Measurements from ENCODE around the gene SLC6A4. TPM values are rescaled to one million over a fixed set of nuclear protein-coding genes. Genes with fewer than 3 reads are reported as not detected.

The SLC6A4 gene
- total RNA-seq, 1 experiment from 2014 or later: 0.02 TPM

DNA sequence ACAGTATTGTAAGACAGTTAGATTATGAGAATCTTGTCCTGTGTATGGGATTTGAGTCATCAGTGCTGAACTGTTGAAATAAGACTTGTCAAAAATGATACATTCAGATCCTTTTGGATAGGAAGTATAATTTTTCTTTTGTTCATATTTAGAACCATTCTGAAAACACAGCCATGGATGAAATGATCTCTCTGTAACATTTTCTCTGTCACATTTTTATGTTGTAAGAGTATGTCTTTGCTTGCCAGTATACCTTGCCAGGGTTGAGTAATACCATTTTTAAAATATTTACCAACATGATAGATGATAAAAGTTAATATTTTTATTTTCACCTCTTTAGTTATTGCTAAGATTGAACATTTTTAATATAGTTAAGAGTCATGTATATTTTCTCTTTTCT lies 73.9 kb downstream of the SLC6A4 start:
- TF ChIP-seq, protein P1, sequence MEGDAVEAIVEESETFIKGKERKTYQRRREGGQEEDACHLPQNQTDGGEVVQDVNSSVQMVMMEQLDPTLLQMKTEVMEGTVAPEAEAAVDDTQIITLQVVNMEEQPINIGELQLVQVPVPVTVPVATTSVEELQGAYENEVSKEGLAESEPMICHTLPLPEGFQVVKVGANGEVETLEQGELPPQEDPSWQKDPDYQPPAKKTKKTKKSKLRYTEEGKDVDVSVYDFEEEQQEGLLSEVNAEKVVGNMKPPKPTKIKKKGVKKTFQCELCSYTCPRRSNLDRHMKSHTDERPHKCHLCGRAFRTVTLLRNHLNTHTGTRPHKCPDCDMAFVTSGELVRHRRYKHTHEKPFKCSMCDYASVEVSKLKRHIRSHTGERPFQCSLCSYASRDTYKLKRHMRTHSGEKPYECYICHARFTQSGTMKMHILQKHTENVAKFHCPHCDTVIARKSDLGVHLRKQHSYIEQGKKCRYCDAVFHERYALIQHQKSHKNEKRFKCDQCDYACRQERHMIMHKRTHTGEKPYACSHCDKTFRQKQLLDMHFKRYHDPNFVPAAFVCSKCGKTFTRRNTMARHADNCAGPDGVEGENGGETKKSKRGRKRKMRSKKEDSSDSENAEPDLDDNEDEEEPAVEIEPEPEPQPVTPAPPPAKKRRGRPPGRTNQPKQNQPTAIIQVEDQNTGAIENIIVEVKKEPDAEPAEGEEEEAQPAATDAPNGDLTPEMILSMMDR (conservative IDR thresholded peaks at IDR 0.05): no peak
- Histone ChIP-seq H3K4me2 (ENCODE audit: insufficient read depth, insufficient read length, low read length) (no peak overlapping the region), H2BK120ac (ENCODE audit: low read depth, low read length, poor library complexity, severe bottlenecking) (no peak overlapping the region), H3K4me1 (ENCODE audit: insufficient read depth, low read length) (no peaks in the 10 kb centered on the region), H3K27me3 (ENCODE audit: insufficient read depth, low read length) (no peaks in the 10 kb centered on the region), H3T11ph (ENCODE audit: low read length) (no peak overlapping the region), H2AK5ac (ENCODE audit: insufficient read length, low read length) (no peak overlapping the region), H2BK5ac (ENCODE audit: insufficient read length, low read length) (no peak overlapping the region), H3K14ac (ENCODE audit: insufficient read depth, low read length) (no peak overlapping the region), H2AFZ (ENCODE audit: low read length) (no peak overlapping the region), H3K79me2 (ENCODE audit: insufficient read depth, low read length) (no peaks in the 10 kb centered on the region; the same call in 1 of the 2 replicates), H3K23me2 (ENCODE audit: insufficient read length, low read depth, low read length, poor library complexity, severe bottlenecking) (no peaks in the 10 kb centered on the region), H2BK12ac (ENCODE audit: insufficient read length, low read depth, low read length) (no peak overlapping the region), H4K20me1 (ENCODE audit: control insufficient read depth, insufficient read depth, insufficient read length) (no peaks in the 10 kb centered on the region), H3K9ac (ENCODE audit: extremely low read depth, insufficient read length, low read length) (no peak overlapping the region), H2BK20ac (ENCODE audit: low read depth, low read length, poor library complexity, severe bottlenecking) (no peak overlapping the region), H3K18ac (ENCODE audit: insufficient read length, low read depth, low read length) (no peak overlapping the region), H3K9me3 (ENCODE audit: control insufficient read depth, low read depth, low read length) (no peaks in the 10 kb centered on the region), H3K23ac (ENCODE audit: insufficient read length, low read depth, low read length) (no peak overlapping the region), H3K27ac (ENCODE audit: insufficient read length, low read depth, low read length) (no peak overlapping the region), H3K79me1 (ENCODE audit: insufficient read depth, low read depth, low read length, poor library complexity, severe bottlenecking) (no peaks in the 10 kb centered on the region), H4K5ac (ENCODE audit: insufficient read length, low read depth, low read length) (no peak overlapping the region), H2BK15ac (ENCODE audit: low read depth, low read length) (no peak overlapping the region), H4K8ac (replicated peaks; ENCODE audit: insufficient read length, low read depth, low read length) (no peak overlapping the region), H3K56ac (ENCODE audit: insufficient read length, low read depth, low read length) (no peak overlapping the region), H4K91ac (ENCODE audit: insufficient read length, low read depth, low read length) (no peak overlapping the region), H3K4ac (ENCODE audit: low read depth, low read length) (no peak overlapping the region)
- Mint-ChIP-seq H3K9me3 (peaks cover 10 to 12% of the 10 kb centered on the region in 2 experiments), H3K4me3 (no peak overlapping the region), H3K4me1 (0 out of 4 replicates have a peak, but pooled peaks cover 0 to 3% of the 10 kb centered on the region in 2 experiments), H3K27ac (no peak overlapping the region), H3K36me3 (ENCODE audit: insufficient read depth in 1 of 3, low read depth in 3 of 3) (peaks cover 32 to 40% (median 37%) of the 10 kb centered on the region in 3 experiments), H3K27me3 (ENCODE audit: low read depth) (no peaks in the 10 kb centered on the region)
- DNase-seq: no peak

All from H9 (cell line).